GM23248 (cell line): ENCODE data around the gene KCNK15. TPM values are rescaled to one million over a fixed set of nuclear protein-coding genes. Genes with fewer than 3 reads are reported as not detected.

Source experiments
- DNase-seq: peaks from one replicate; pipeline ENCODE4 v3.0.0-alpha.2; 2015
- H2AFZ ChIP-seq: fragments of 200-600 bp; sonication (generic); 2 replicates; pipeline ENCODE4 v1.6.1; 2016; ENCODE audit warnings: antibody characterized with exemption
- H3F3A ChIP-seq: fragments of 200-600 bp; sonication (generic); 2 replicates; pipeline ENCODE4 v1.6.1; 2016; ENCODE audit warnings: mild to moderate bottlenecking, antibody characterized with exemption, mixed run types; ENCODE audit not compliant: insufficient read depth
- H3K27ac ChIP-seq: fragments of 200-600 bp; sonication (generic); 2 replicates; pipeline ENCODE4 v1.5.1; 2016; ENCODE audit warnings: mild to moderate bottlenecking
- H3K27me3 ChIP-seq: fragments of 200-600 bp; sonication (generic); replicated peaks from 2 replicates; pipeline ENCODE4 v1.6.1; 2016; ENCODE audit warnings: mild to moderate bottlenecking; ENCODE audit not compliant: insufficient read depth
- H3K36me3 ChIP-seq: fragments of 200-600 bp; sonication (generic); 2 replicates; pipeline ENCODE4 v1.6.1; 2016; ENCODE audit warnings: low read depth, mild to moderate bottlenecking
- H3K4me1 ChIP-seq: fragments of 200-600 bp; sonication (generic); 2 replicates; pipeline ENCODE4 v1.6.1; 2016; ENCODE audit warnings: mild to moderate bottlenecking; ENCODE audit not compliant: insufficient read depth
- H3K4me2 ChIP-seq: fragments of 200-600 bp; sonication (generic); one replicate; pipeline ENCODE4 v1.6.1; 2016; ENCODE audit warnings: mild to moderate bottlenecking; ENCODE audit not compliant: unreplicated experiment
- H3K4me3 ChIP-seq: fragments of 200-600 bp; sonication (generic); 2 replicates; pipeline ENCODE4 v1.5.1; 2016; ENCODE audit warnings: mild to moderate bottlenecking
- H3K79me2 ChIP-seq: fragments of 200-600 bp; sonication (generic); 2 replicates; pipeline ENCODE4 v1.6.1; 2016; ENCODE audit warnings: mild to moderate bottlenecking; ENCODE audit not compliant: insufficient read depth
- H3K9ac ChIP-seq: fragments of 200-600 bp; sonication (generic); 2 replicates; pipeline ENCODE4 v1.6.1; 2016; ENCODE audit warnings: mild to moderate bottlenecking
- H3K9me2 ChIP-seq: fragments of 200-600 bp; sonication (generic); 2 replicates; pipeline ENCODE4 v1.6.1; 2016; ENCODE audit warnings: mixed run types, mild to moderate bottlenecking, moderate library complexity; ENCODE audit not compliant: insufficient read depth
- H3K9me3 ChIP-seq: fragments of 200-600 bp; sonication (generic); one replicate; pipeline ENCODE4 v1.6.1; 2017; ENCODE audit warnings: low read depth
- H4K20me1 ChIP-seq: fragments of 200-600 bp; sonication (generic); 2 replicates; pipeline ENCODE4 v1.6.0; 2016; ENCODE audit not compliant: insufficient read depth
- EZH2 ChIP-seq: fragments of 200-600 bp; sonication (generic); IDR thresholded peaks from 2 replicates; pipeline ENCODE4 v1.6.1; 2018; ENCODE audit warnings: antibody characterized with exemption, mild to moderate bottlenecking; ENCODE audit not compliant: insufficient read depth, poor library complexity, severe bottlenecking
- EZH2phosphoT487 ChIP-seq: fragments of 200-600 bp; sonication (generic); IDR thresholded peaks from 2 replicates; pipeline ENCODE4 v1.6.1; 2018; ENCODE audit warnings: antibody characterized with exemption, moderate library complexity, mild to moderate bottlenecking, low read depth; ENCODE audit not compliant: insufficient read depth
- WGBS, 2 experiments: methylation state at CpG; one replicate each; pipeline ENCODE4 v1.1.6; 2015 to 2017; ENCODE audit warnings: low lambda C conversion rate in 2 of 2, low coverage in 1 of 2; ENCODE audit errors: missing lambda C conversion rate in 2 of 2; 5-methylcytosine and 5-hydroxymethylcytosine counted together
- in situ Hi-C: fragments of 300-500 bp; cut with MboI; formaldehyde crosslinking; loops from 2 replicates; pipeline ENCODE4 v1.15.0; 2020
- polyA plus RNA-seq: library from polyadenylated mRNA; unstranded; fragments of >200 nt; fragmentation: Nextera tagmentation; extraction: Ambion mirVana; gene quantifications from 2 replicates; pipeline ENCODE4 v1.2.1, GENCODE V29; 2016
- total RNA-seq: library from RNA; depleted of rRNA; stranded (reverse); fragments of >200 nt; shearing (Covaris generic); gene quantifications from 2 replicates; pipeline ENCODE4 v1.2.3, GENCODE V29; 2014

The KCNK15 gene
- total and polyA plus RNA-seq, 2 experiments from 2014 or later = 5.7 to 9.9 TPM

- no peak overlapping the region for H3K27ac ChIP-seq
Observed at GRCh38 chr20:44746367-44747165, 901 bp downstream of the KCNK15 start.

GRCh38 chr20:44747166-44748004 lies 1.7 kb downstream of the KCNK15 start:
- in situ Hi-C loops = loop anchor here (10.0 kb wide), 1 partner anchor 117 kb away; no protein-coding TSS in a partner anchor
- Histone ChIP-seq H3K9me3 (no peaks in the 10 kb centered on the region), H3K9ac (0 out of 2 replicates have a peak overlapping the region, but pooled peaks have one; percentile 19), H3K4me2 (peak overlapping the region; percentile 35), H3K4me3 (peak overlapping the region; percentile 76; the same call in 1 of the 2 replicates), H3K27ac (no peak overlapping the region), H3K4me1 (no peaks in the 10 kb centered on the region), H3K79me2 (no peaks in the 10 kb centered on the region), H3F3A (no peaks in the 10 kb centered on the region), H3K36me3 (no peaks in the 10 kb centered on the region), H2AFZ (no peak overlapping the region), H3K9me2 (no peaks in the 10 kb centered on the region), H4K20me1 (no peaks in the 10 kb centered on the region), H3K27me3 (peaks cover under 1% of the 10 kb centered on the region)
- DNase-seq = peak; percentile 82
- no peak for TF ChIP-seq EZH2phosphoT487
- no peak for TF ChIP-seq EZH2
- 4 to 12% methylated on average over 5 of the region's 5 CpGs for WGBS, 2 experiments

More at GRCh38 chr20:44746367-44747165, 901 bp downstream of the KCNK15 start:
- Histone ChIP-seq H3K36me3 (no peaks in the 10 kb centered on the region), H3K4me2 (peak overlapping the region; percentile 96), H3K79me2 (no peaks in the 10 kb centered on the region), H3K4me1 (no peaks in the 10 kb centered on the region), H2AFZ (peak overlapping the region; percentile 64), H3K4me3 (peak overlapping the region; percentile 76), H3K9me2 (no peaks in the 10 kb centered on the region), H3K9ac (peak overlapping the region; percentile 58), H4K20me1 (no peaks in the 10 kb centered on the region), H3K9me3 (no peaks in the 10 kb centered on the region), H3F3A (no peaks in the 10 kb centered on the region), H3K27me3 (no peaks in the 10 kb centered on the region; the same call in 1 of the 2 replicates)
- in situ Hi-C loops = loop anchor here (10.0 kb wide), 1 partner anchor 118 kb away; no protein-coding TSS in a partner anchor
- peak; percentile 40 for DNase-seq
- TF ChIP-seq EZH2 = no peak
- no peak for TF ChIP-seq EZH2phosphoT487
- whole genome bisulfite sequencing, 2 experiments = 25% methylated on average over 12 of the region's 12 CpGs

- WGBS, 2 experiments = 63 to 81% methylated on average over 3 of the region's 3 CpGs
- H3K27me3 ChIP-seq = peaks cover 7% of the 10 kb centered on the region
Observed at GRCh38 chr20:44748005-44748370, 2.3 kb downstream of the KCNK15 start.

GRCh38 chr20:44750081-44750805 lies 4.6 kb downstream of the KCNK15 start:
- Histone ChIP-seq H3K9me2 (no peaks in the 10 kb centered on the region), H2AFZ (no peak overlapping the region), H3K9ac (no peak overlapping the region), H3K27me3 (peaks cover 9% of the 10 kb centered on the region), H4K20me1 (no peaks in the 10 kb centered on the region), H3F3A (no peaks in the 10 kb centered on the region), H3K4me2 (no peak overlapping the region), H3K9me3 (no peaks in the 10 kb centered on the region), H3K79me2 (no peaks in the 10 kb centered on the region), H3K4me3 (no peak overlapping the region), H3K4me1 (no peaks in the 10 kb centered on the region), H3K27ac (no peak overlapping the region), H3K36me3 (no peaks in the 10 kb centered on the region)
- in situ Hi-C loops = no loop called here
- no peak for TF ChIP-seq EZH2phosphoT487
- TF ChIP-seq EZH2 = no peak
- WGBS, 2 experiments = 67 to 73% methylated on average over 64 to 73 of the region's 73 CpGs
- DNase-seq = no peak

More at GRCh38 chr20:44748005-44748370, 2.3 kb downstream of the KCNK15 start:
- H2AFZ ChIP-seq = no peak overlapping the region
- no peak overlapping the region for H3K9ac ChIP-seq
- H3K9me2 ChIP-seq = no peaks in the 10 kb centered on the region
- no peak overlapping the region for H3K27ac ChIP-seq
- no peaks in the 10 kb centered on the region for H3K4me1 ChIP-seq
- in situ Hi-C loops = loop anchor here (10.0 kb wide), 1 partner anchor 117 kb away; no protein-coding TSS in a partner anchor
- no peaks in the 10 kb centered on the region for H4K20me1 ChIP-seq
- H3F3A ChIP-seq = no peaks in the 10 kb centered on the region
- peak; percentile 34 for DNase-seq
- no peak overlapping the region for H3K4me3 ChIP-seq
- TF ChIP-seq EZH2phosphoT487 (no peak), EZH2 (no peak)
- no peaks in the 10 kb centered on the region for H3K79me2 ChIP-seq
- H3K36me3 ChIP-seq = no peaks in the 10 kb centered on the region
- no peaks in the 10 kb centered on the region for H3K9me3 ChIP-seq
- no peak overlapping the region for H3K4me2 ChIP-seq
